Endothelial cell of umbilical vein (primary cell): Measurements from ENCODE around the gene FAM167B. TPM values are rescaled to one million over a fixed set of nuclear protein-coding genes. Genes with fewer than 3 reads are reported as not detected.

Experiments used
- BruUV-seq: library from RNA; stranded (reverse); fragments of 400-500 nt; replicated peaks from 2 replicates; lab custom pipeline; 2021; lab: Mats Ljungman, UMichigan
- CTCF ChIA-PET: fragments of 300-600, 350-600 bp; sonication (Branson Sonifier 250); formaldehyde crosslinking; loops from one replicate; lab custom pipeline; 2021; ENCODE audit warnings: antibody characterized with exemption, inconsistent platforms; lab: Charles Lee
- POLR2A ChIA-PET: fragments of 300-600, 350-600 bp; sonication (Branson Sonifier 250); formaldehyde crosslinking; loops from one replicate; lab custom pipeline; 2021; ENCODE audit warnings: antibody characterized with exemption, inconsistent platforms; lab: Charles Lee
- DNase-seq: peaks from one replicate; pipeline ENCODE4 v3.0.0-alpha.2; 2011; ENCODE audit warnings: low read depth, low spot score
- FAIRE-seq: peaks from 2 replicates; lab custom pipeline; 2011; peaks lifted over from hg19 to GRCh38; lab: Jason Lieb, UNC
- H2AFZ ChIP-seq: 2 replicates; pipeline ENCODE4 v1.6.0; 2012; ENCODE audit warnings: low read depth, low read length, control low read depth, inconsistent platforms
- H3K27ac ChIP-seq: 2 replicates; pipeline ENCODE4 v1.5.1; 2011; ENCODE audit warnings: low read depth, mild to moderate bottlenecking, control low read depth, low read length, moderate library complexity; ENCODE audit not compliant: insufficient read depth
- H3K27me3 ChIP-seq, 2 experiments: 2 replicates each; pipeline versions ENCODE4 v1.6.0 to v1.6.1; 2011; ENCODE audit warnings: low read length in 2 of 2, mixed read lengths in 1 of 2; ENCODE audit not compliant: control insufficient read depth in 2 of 2, insufficient read depth in 2 of 2
- H3K36me3 ChIP-seq, 2 experiments: 2 replicates in 1 of 2; 3 replicates in 1 of 2; pipeline ENCODE4 v1.5.1; 2011; ENCODE audit warnings: low read length in 2 of 2, mild to moderate bottlenecking in 1 of 2, moderate library complexity in 1 of 2; ENCODE audit not compliant: control insufficient read depth in 2 of 2, insufficient read depth in 2 of 2; ENCODE audit errors: extremely low read depth in 1 of 2
- H3K4me1 ChIP-seq: 3 replicates; pipeline ENCODE4 v1.5.1; 2011; ENCODE audit warnings: mild to moderate bottlenecking, low read length; ENCODE audit not compliant: control insufficient read depth, insufficient read depth; ENCODE audit errors: extremely low read depth
- H3K4me2 ChIP-seq: 2 replicates; pipeline ENCODE4 v1.6.1; 2011; ENCODE audit warnings: low read length, control low read depth, mixed read lengths; ENCODE audit not compliant: insufficient read depth
- H3K4me3 ChIP-seq, 3 experiments: fragments of 200-600 bp in 1 of 3; sonication (generic), shearing (Covaris generic) in 1 of 3; replicated peaks in 1 of 3; 2 replicates each; pipeline ENCODE4 v1.5.1; 2011 to 2016; ENCODE audit warnings: control low read depth in 3 of 3, low read length in 3 of 3, mild to moderate bottlenecking in 2 of 3, inconsistent platforms in 1 of 3, low read depth in 1 of 3, moderate library complexity in 1 of 3; ENCODE audit not compliant: insufficient read depth in 1 of 3
- H3K79me2 ChIP-seq: 2 replicates; pipeline ENCODE4 v1.6.0; 2012; ENCODE audit warnings: low read length, inconsistent platforms; ENCODE audit not compliant: control insufficient read depth, insufficient read depth
- H3K9ac ChIP-seq: replicated peaks from 2 replicates; pipeline ENCODE3; 2011; ENCODE audit warnings: low read length, control low read depth; ENCODE audit not compliant: insufficient read depth; ENCODE audit errors: extremely low read depth
- H3K9me1 ChIP-seq: replicated peaks from 3 replicates; pipeline ENCODE4 v1.6.0; 2011; ENCODE audit warnings: mild to moderate bottlenecking, low read length; ENCODE audit not compliant: control insufficient read depth, insufficient read depth; ENCODE audit errors: extremely low read depth
- H3K9me3 ChIP-seq: replicated peaks from 2 replicates; pipeline ENCODE4 v1.5.1; 2012; ENCODE audit warnings: low read length, inconsistent platforms; ENCODE audit not compliant: control insufficient read depth, insufficient read depth
- H4K20me1 ChIP-seq: replicated peaks from 2 replicates; pipeline ENCODE3; 2011; ENCODE audit warnings: mild to moderate bottlenecking, low read length; ENCODE audit not compliant: control insufficient read depth, insufficient read depth; ENCODE audit errors: extremely low read depth
- CTCF ChIP-seq, 2 donors: IDR thresholded peaks; 1 replicate in 1 of 2; 2 replicates in 1 of 2; pipeline ENCODE4 v1.5.1; 2011; ENCODE audit warnings: low read length in 2 of 2, mild to moderate bottlenecking in 2 of 2, moderate library complexity in 2 of 2, control low read depth in 1 of 2, inconsistent platforms in 1 of 2, low read depth in 1 of 2; ENCODE audit not compliant: insufficient read depth in 1 of 2; ENCODE audit errors: extremely low read depth in 1 of 2
- EZH2 ChIP-seq: IDR thresholded peaks from 2 replicates; pipeline ENCODE4 v1.6.1; 2012; ENCODE audit warnings: borderline replicate concordance, low read depth, mild to moderate bottlenecking, moderate library complexity, low read length, inconsistent platforms; ENCODE audit not compliant: severe bottlenecking
- JUN ChIP-seq: IDR thresholded peaks from 2 replicates; pipeline ENCODE4 v1.6.1; 2011; ENCODE audit warnings: borderline replicate concordance, low read depth; ENCODE audit not compliant: insufficient read length, insufficient read depth
- MYC ChIP-seq: IDR thresholded peaks from one replicate; pipeline ENCODE4 v1.6.1; 2011; ENCODE audit warnings: mild to moderate bottlenecking, low read depth, low read length
- POLR2A ChIP-seq: IDR thresholded peaks from 2 replicates; pipeline ENCODE4 v1.6.1; 2012; ENCODE audit warnings: low read depth, mild to moderate bottlenecking, control low read depth, low read length
- POLR2AphosphoS5 ChIP-seq: IDR thresholded peaks from 2 replicates; pipeline ENCODE4 v1.6.1; 2012; ENCODE audit warnings: low read depth, mild to moderate bottlenecking, control low read depth, low read length, moderate library complexity; ENCODE audit not compliant: insufficient read depth
- dilution Hi-C: fragments of 300-500 bp; cut with MboI; formaldehyde crosslinking; loops from one replicate; pipeline ENCODE4 v1.15.0; 2019; ENCODE audit warnings: low sequenced_read_pairs; ENCODE audit not compliant: extremely low pct_ligation_motif_present
- intact Hi-C: fragments of 100-400 bp; cut with micrococcal nuclease; formaldehyde crosslinking; loops from one replicate; pipeline ENCODE4 v1.10.0; 2022
- polyA plus RNA-seq, 4 experiments: library from polyadenylated mRNA; depleted of rRNA in 3 of 4; stranded (reverse) in 3 of 4; unstranded in 1 of 4; fragments of >200 nt; gene quantifications; 2 replicates each; pipeline versions ENCODE4 v1.2.1 to v1.2.3, GENCODE V29; 2011 to 2012; ENCODE audit warnings: missing spikeins in 1 of 4
- total RNA-seq: library from RNA; stranded (reverse); gene quantifications from 2 replicates; pipeline ENCODE4 v1.2.3, GENCODE V29; 2021
- TF ChIP-seq, protein P1 (sequence below): IDR thresholded peaks from 2 replicates; pipeline ENCODE4 v1.6.1; 2011; ENCODE audit not compliant: insufficient read depth, insufficient read length

Gene FAM167B
- total and polyA plus RNA-seq, 2 donors (not counting 3 experiments of a cell fraction or from before 2014, with no cell fraction given) = 2.1 to 5.6 TPM

DNA sequence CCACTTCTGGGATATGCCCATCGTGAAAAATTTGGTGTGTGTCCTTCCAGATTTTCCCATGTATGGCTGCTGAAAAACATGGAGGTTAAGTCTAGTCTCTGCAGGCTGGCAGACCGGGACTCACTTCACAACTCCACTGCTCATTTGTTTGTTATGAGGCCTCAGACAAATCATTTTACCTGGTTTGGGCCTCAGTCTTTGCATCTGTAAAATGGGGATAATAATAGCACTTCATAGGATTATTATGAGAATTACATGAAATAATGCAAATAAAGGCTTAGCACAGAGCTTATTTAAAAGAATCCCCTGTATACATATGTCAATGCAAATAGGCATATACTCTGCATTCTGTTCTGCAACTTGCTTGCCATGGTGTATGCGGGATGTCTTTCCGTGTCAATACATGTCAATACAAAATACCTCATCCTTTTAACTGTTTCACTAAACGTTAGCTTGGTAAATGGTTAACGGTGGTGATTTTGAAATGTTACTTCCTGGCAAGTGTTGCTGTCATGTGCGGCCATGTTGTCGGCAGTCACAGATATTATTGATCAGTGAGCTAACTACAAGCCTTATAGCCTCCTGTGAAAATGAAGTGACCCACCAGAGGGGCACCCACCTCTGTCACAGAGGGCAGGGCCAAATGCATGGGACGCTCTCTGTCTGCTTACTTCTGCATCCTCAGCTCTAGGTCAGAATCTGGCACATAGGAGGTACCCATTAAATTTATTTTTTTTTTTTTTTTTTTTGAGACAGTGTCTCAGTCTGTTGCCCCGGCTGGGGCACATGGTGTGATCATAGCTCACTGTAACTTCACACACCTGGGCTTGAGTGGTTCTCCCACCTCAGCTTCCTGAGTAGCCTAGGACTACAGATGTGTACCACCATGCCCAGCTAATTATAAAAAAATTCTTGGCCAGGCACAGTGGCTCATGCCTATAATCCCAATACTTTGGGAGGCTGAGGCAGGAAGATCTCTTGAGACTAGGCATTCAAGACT, 8.3 kb downstream of the FAM167B start:
- intact Hi-C loops = no loop called here
- Histone ChIP-seq H3K4me2 (no peak overlapping the region), H3K36me3 (no peaks in the 10 kb centered on the region), H3K9me3 (no peaks in the 10 kb centered on the region), H3K4me1 (peaks cover 8% of the 10 kb centered on the region), H3K79me2 (no peaks in the 10 kb centered on the region), H3K9ac (no peak overlapping the region), H3K4me3 (no peak overlapping the region), H3K27ac (no peak overlapping the region), H4K20me1 (no peaks in the 10 kb centered on the region), H3K27me3 (no peaks in the 10 kb centered on the region), H2AFZ (no peak overlapping the region), H3K9me1 (no peaks in the 10 kb centered on the region)
- DNase-seq (no peak), FAIRE-seq (no peak)
- TF ChIP-seq, protein P1, sequence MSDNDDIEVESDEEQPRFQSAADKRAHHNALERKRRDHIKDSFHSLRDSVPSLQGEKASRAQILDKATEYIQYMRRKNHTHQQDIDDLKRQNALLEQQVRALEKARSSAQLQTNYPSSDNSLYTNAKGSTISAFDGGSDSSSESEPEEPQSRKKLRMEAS = no peak
- TF ChIP-seq CTCF (IDR thresholded peaks at IDR 0.05; ENCODE audit: extremely low read depth in 1 of 2, insufficient read depth in 1 of 2, low read depth in 1 of 2, low read length in 2 of 2) (no peak), MYC (no peak), POLR2A (no peak), EZH2 (no peak), JUN (no peak), POLR2AphosphoS5 (no peak)
- dilution Hi-C loops = no loop called here
- CTCF ChIA-PET = interaction anchor here (0.7 to 1.1 kb wide), 2 partner anchors 11 to 40 kb away, joined by 3 to 9 read pairs; no protein-coding TSS in a partner anchor
- POLR2A ChIA-PET = no interaction called here
- BruUV-seq = no TSS peak
